Heart right ventricle (tissue), 16 donors: Measurements from ENCODE around the gene PLCB1. TPM values are rescaled to one million over a fixed set of nuclear protein-coding genes. Genes with fewer than 3 reads are reported as not detected.
A peak's percentile ranks its signal among the peaks of the same experiment; 100 is the strongest.

Source experiments
- ATAC-seq, 8 donors: fragments of 200-7000 bp; cut with Tn5 transposase; one replicate each; pipeline ENCODE4 v1.9.1; 2020; ENCODE audit warnings: mild to moderate bottlenecking in 8 of 8, moderate library complexity in 8 of 8, moderate number of reproducible peaks in 1 of 8
- DNase-seq, 2 donors: peaks; one replicate each; pipeline ENCODE4 v3.0.0-alpha.2; 2020
- H3K27ac ChIP-seq, 10 donors: fragments of 200-600 bp; sonication (generic) in 2 of 10; one replicate each; pipeline versions ENCODE4 v1.5.0 to v1.8.0; 2020 to 2022; ENCODE audit warnings: mild to moderate bottlenecking in 3 of 10
- H3K27me3 ChIP-seq, 7 donors: fragments of 200-600 bp; one replicate each; pipeline ENCODE4 v1.8.0; 2021 to 2022; ENCODE audit warnings: mild to moderate bottlenecking in 2 of 7
- H3K36me3 ChIP-seq, 9 donors: fragments of 200-600 bp; sonication (generic) in 1 of 9; one replicate each; pipeline versions ENCODE4 v1.5.0 to v1.8.0; 2020 to 2022; ENCODE audit warnings: mild to moderate bottlenecking in 2 of 9
- H3K4me1 ChIP-seq, 9 donors: fragments of 200-600 bp; sonication (generic) in 1 of 9; one replicate each; pipeline versions ENCODE4 v1.5.0 to v1.8.0; 2020 to 2022; ENCODE audit warnings: mild to moderate bottlenecking in 4 of 9
- H3K4me3 ChIP-seq, 10 donors: fragments of 200-600 bp; sonication (generic) in 2 of 10; one replicate each; pipeline versions ENCODE4 v1.5.0 to v1.8.0; 2020 to 2022; ENCODE audit warnings: mild to moderate bottlenecking in 7 of 10, moderate library complexity in 2 of 10
- H3K9me3 ChIP-seq, 11 donors: fragments of 200-600 bp in 10 of 11; sonication (generic) in 2 of 11; one replicate each; pipeline versions ENCODE4 v1.5.0 to v1.8.0; 2013 to 2022; ENCODE audit warnings: mild to moderate bottlenecking in 2 of 11, control low read depth in 1 of 11, moderate library complexity in 1 of 11
- WGBS, 2 donors: extraction: QIAGEN DNeasy Blood & Tissue Kit; methylation state at CpG; one replicate each; pipeline ENCODE4 v1.1.7; 2013; ENCODE audit warnings: inconsistent platforms in 1 of 2; 5-methylcytosine and 5-hydroxymethylcytosine counted together
- intact Hi-C, 10 donors: fragments of 100-400 bp; cut with DNase I; formaldehyde crosslinking; loops; one replicate each; pipeline versions ENCODE4 v1.11.1 to v1.14.2; 2022
- polyA plus RNA-seq, 2 donors: library from polyadenylated mRNA; stranded (reverse); fragments of 200-250 nt; gene quantifications; one replicate each; pipeline ENCODE4 v1.2.3, GENCODE V29; 2013
- total RNA-seq, 10 donors: library from RNA; stranded (reverse); fragmentation: NEBNext Ultra II Directional in 3 of 10; extraction: Animal tissue kit (Norgen Biotek cat#: 25700) in 3 of 10; gene quantifications; one replicate each; pipeline versions ENCODE4 v1.2.1 to v1.2.4, GENCODE V29; 2021 to 2023
- TF ChIP-seq, protein P1 (sequence below), 9 donors: fragments of 200-600 bp; sonication (generic) in 2 of 9; IDR thresholded peaks; one replicate each; pipeline versions ENCODE4 v1.5.0 to v1.8.0; 2021 to 2022; ENCODE audit warnings: antibody characterized with exemption in 9 of 9, mild to moderate bottlenecking in 5 of 9, moderate library complexity in 1 of 9
- donor health status: Arrhythmogenic right ventricular cardiomyopathy.
- donor health status: ischemic (EF 13 %, LVEDD 7.1; RV severe dilation, severe dysfunction).
- donor health status: healthy with polysubstance abuse.
- donor health status: DM: no; HTN: yes; CAD: no.
- donor health status: DM: no; HTN: no; CAD: no.
- donor health status: ischemic (EF 25% LVEDD 6.9; RV normal size, moderate dysfunction).
- donor health status: ischemic (EF 25% LVEDD 5.7; RV mildly dilated, moderate dysfunction).
- donor health status: healthy.
- donor health status: DM: yes; HTN: yes; CAD: no.
- donor health status: Ischemic cardiomyopathy.
- donor health status: ischemic (EF 35%, LVEDD 5.7; RV mildly dilated, moderate dysfunction).
- donor health status: nonischemic (EF 11% LVEDD 7.7; RV severe dilation, severe dysfunction).
- donor health status: DM: yes; HTN: yes; CAD: no.
- donor health status: PGD.
- donor health status: ischemic (EF 29% LVEDD 5.4; RV normal size, mild dysfunction).
- donor health status: nonischemic (EF 23%, LVEDD 6.1; RV moderate dilation, normal function).

PLCB1 gene
- total and polyA plus RNA-seq, 12 donors: 2.2 to 12.7 (median 7.1) TPM

DNA sequence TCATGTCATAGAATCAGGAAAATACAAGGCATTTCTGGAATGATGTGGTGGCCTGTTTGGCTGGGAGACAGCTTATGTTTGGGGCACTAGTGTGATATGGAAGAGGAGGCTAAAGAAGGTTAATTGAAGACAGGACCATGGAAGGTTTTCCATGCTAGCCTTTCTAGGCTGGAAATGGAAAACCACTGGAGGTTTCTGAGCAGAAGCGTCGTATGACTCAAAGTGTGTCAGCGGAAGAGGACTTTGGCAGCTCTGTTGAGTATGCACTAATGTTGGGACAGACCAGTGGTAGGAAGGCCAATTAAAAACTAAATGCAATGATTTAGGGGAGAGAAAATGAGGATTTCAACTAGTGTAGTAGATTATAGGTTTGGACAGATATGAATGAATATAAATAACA is 413.1 kb downstream of the PLCB1 start:
- Histone ChIP-seq H3K27ac (no peak overlapping the region), H3K4me1 (peaks cover 3 to 59% (median 36%) of the 10 kb centered on the region in 9 donors), H3K36me3 (no peaks in the 10 kb centered on the region), H3K4me3 (no peak overlapping the region), H3K9me3 (no peaks in the 10 kb centered on the region), H3K27me3 (no peaks in the 10 kb centered on the region)
- DNase-seq (no peak), ATAC-seq (peak in 1 of 8 donors; percentile 53)
- intact Hi-C loops: loop anchor here in 4 of 10 donors (5.0 to 10.0 kb wide), 6 partner anchors 60 to 413 kb away; partner anchors contain the start of gene PLCB1 (in 2 of the 4)
- TF ChIP-seq, protein P1, sequence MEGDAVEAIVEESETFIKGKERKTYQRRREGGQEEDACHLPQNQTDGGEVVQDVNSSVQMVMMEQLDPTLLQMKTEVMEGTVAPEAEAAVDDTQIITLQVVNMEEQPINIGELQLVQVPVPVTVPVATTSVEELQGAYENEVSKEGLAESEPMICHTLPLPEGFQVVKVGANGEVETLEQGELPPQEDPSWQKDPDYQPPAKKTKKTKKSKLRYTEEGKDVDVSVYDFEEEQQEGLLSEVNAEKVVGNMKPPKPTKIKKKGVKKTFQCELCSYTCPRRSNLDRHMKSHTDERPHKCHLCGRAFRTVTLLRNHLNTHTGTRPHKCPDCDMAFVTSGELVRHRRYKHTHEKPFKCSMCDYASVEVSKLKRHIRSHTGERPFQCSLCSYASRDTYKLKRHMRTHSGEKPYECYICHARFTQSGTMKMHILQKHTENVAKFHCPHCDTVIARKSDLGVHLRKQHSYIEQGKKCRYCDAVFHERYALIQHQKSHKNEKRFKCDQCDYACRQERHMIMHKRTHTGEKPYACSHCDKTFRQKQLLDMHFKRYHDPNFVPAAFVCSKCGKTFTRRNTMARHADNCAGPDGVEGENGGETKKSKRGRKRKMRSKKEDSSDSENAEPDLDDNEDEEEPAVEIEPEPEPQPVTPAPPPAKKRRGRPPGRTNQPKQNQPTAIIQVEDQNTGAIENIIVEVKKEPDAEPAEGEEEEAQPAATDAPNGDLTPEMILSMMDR (IDR thresholded peaks at IDR 0.05): no peak
- 85% methylated on average over 3 of the region's 3 CpGs for WGBS, 2 donors

DNA sequence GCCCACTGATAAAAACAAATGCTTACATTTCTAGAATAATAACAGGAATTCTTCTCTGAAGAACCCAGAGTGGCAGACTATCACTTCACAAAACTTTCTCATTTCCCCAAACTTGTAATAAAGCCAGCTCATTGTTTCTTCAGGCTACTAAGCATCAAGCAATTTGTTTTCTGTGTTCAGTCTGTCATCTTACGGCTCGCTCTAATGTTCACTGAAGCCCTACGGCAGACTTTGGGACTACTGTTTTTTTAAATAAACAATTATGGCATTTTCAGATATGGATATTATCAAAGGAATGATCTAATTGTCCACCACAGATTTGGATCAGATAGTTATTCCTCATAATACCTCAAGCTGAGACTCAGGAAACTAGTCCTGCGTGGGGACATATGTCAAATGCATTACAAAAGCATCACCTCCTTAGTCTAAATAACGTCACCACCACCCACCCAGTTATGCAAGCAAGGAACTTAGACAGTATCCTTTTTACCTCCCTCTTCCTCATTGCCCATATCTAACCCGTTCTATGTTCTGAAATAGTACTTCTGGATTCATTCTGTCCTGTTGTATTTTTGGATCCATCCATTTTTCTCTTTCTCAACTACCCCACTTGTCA is 415.1 kb downstream of the PLCB1 start:
- ATAC-seq: peak; percentile 55 to 92 (median 78)
- intact Hi-C loops: loop anchor here in 4 of 10 donors (5.0 to 10.0 kb wide), 6 partner anchors 58 to 415 kb away; partner anchors contain the start of gene PLCB1 (in 2 of the 4)
- no peaks in the 10 kb centered on the region for H3K36me3 ChIP-seq

DNA sequence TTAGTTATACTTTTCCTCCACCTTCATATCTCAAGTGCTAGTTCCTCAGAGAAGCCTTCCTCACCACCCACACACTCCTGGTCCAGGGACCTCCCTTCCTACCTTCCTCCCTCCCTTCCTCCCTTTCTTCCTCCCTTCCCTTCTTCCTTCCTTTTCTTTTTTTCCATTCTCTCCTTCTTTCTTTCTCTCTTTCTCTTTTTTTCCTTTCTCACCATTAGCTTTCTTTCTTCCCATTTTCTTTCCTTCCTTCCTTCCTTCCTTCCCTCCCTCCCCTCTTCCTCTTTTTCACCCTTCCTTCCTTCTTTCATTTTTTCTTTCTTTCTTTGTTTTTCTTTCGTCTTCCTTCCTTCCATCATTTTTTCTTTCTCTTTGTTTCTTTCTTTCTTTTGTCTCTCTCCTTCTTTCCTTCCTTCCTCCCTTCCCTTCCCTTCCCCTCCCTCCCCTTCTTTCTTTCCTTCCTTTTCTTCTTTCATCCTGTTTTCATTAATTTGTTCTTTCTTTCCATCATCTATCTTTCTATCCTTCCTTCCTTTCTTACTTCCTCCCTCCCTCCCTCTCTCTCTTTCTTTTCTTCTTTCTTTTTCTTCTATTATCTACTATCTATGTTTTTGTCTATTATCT is 416.0 kb downstream of the PLCB1 start:
- TF ChIP-seq, protein P1 (IDR thresholded peaks at IDR 0.05): no peak
- H3K4me3 ChIP-seq: no peak overlapping the region
- no peaks in the 10 kb centered on the region for H3K9me3 ChIP-seq
- ATAC-seq (no peak), DNase-seq (no peak)
- H3K27ac ChIP-seq: peak overlapping the region in 5 of 10 donors; percentile 66 to 82 (median 74)
- 85 to 90% methylated on average over 1 of the region's 1 CpG for WGBS, 2 donors
- H3K4me1 ChIP-seq: peaks cover 0 to 36% (median 17%) of the 10 kb centered on the region in 9 donors
- intact Hi-C loops: loop anchor here in 4 of 10 donors (5.0 to 10.0 kb wide), 6 partner anchors 57 to 416 kb away; partner anchors contain the start of gene PLCB1 (in 2 of the 4)
- no peaks in the 10 kb centered on the region for H3K27me3 ChIP-seq
- H3K36me3 ChIP-seq: no peaks in the 10 kb centered on the region

More for the DNA sequence above, 415.1 kb downstream of the PLCB1 start:
- Histone ChIP-seq H3K27ac (peak overlapping the region in 7 of 10 donors; percentile 11 to 82 (median 67)), H3K9me3 (no peaks in the 10 kb centered on the region), H3K27me3 (no peaks in the 10 kb centered on the region), H3K4me1 (peaks cover 0 to 44% (median 27%) of the 10 kb centered on the region in 9 donors), H3K4me3 (no peak overlapping the region)
- 48 to 54% methylated on average over 6 of the region's 6 CpGs for WGBS, 2 donors
- TF ChIP-seq, protein P1 (IDR thresholded peaks at IDR 0.05): no peak
- peak in 1 of 2 donors; percentile 42 for DNase-seq

DNA sequence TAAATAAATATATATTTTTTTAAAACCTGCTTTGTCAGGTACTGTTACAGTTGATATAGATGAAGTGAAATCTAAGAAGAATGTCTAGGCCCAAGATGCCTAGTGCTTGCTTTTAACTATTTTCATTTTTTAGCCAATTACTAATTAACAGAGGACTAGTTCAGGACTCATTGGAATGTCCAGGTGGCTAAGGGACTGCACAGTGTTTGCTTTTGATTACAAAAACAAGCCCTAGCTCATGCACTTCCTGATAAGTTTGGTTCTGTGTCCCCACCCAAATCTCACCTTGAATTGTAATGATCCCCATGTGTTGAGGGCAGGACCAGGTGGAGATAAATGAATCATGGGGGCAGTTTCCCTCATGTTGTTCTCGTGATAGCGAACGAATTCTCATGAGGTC is 417.1 kb downstream of the PLCB1 start:
- TF ChIP-seq, protein P1 (IDR thresholded peaks at IDR 0.05): no peak
- H3K27ac ChIP-seq: no peak overlapping the region
- peaks cover 0 to 7% (median 0%) of the 10 kb centered on the region in 11 donors for H3K9me3 ChIP-seq
- intact Hi-C loops: loop anchor here in 4 of 10 donors (5.0 to 10.0 kb wide), 6 partner anchors 56 to 417 kb away; partner anchors contain the start of gene PLCB1 (in 2 of the 4)
- DNase-seq: no peak
- no peak overlapping the region for H3K4me3 ChIP-seq
- ATAC-seq: no peak
- H3K36me3 ChIP-seq: no peaks in the 10 kb centered on the region
- no peaks in the 10 kb centered on the region for H3K27me3 ChIP-seq
- peaks cover 0 to 35% (median 15%) of the 10 kb centered on the region in 9 donors for H3K4me1 ChIP-seq
- 93 to 95% methylated on average over 3 of the region's 3 CpGs for WGBS, 2 donors
